Motor neuron (in vitro differentiated cells): ENCODE measurements around the gene TMEM131L. TPM values are rescaled to one million over a fixed set of nuclear protein-coding genes. Genes with fewer than 3 reads are reported as not detected.
"Not testable (repeated sequence)": the region's sequence is repeated elsewhere in the genome, so short reads cannot be mapped to it uniquely, and the experiment has no call there.

Experiments
- ATAC-seq, 8 experiments: fragments of 200-7000 bp; cut with Tn5 transposase; replicated peaks in 6 of 8; 2 replicates each; pipeline ENCODE4 v1.8.0; 2021; ENCODE audit warnings: mild to moderate bottlenecking in 8 of 8, moderate library complexity in 8 of 8
- H3K27ac ChIP-seq, 2 donors: fragments of 250-450 bp; sonication (Bioruptor Pico); 2 replicates each; pipeline ENCODE4 v1.9.0; 2021; ENCODE audit warnings: antibody characterized with exemption in 2 of 2, mild to moderate bottlenecking in 2 of 2, moderate library complexity in 1 of 2
- H3K4me1 ChIP-seq, 2 donors: fragments of 250-450 bp; sonication (Bioruptor Pico); replicated peaks in 1 of 2; 2 replicates each; pipeline ENCODE4 v1.6.1; 2021; ENCODE audit warnings: antibody characterized with exemption in 2 of 2, mild to moderate bottlenecking in 2 of 2, moderate library complexity in 1 of 2
- H3K4me3 ChIP-seq, 5 donors: fragments of 250-450 bp; sonication (Bioruptor Pico); 2 replicates each; pipeline ENCODE4 v1.9.0; 2021; ENCODE audit warnings: antibody characterized with exemption in 5 of 5, mild to moderate bottlenecking in 5 of 5, moderate library complexity in 4 of 5
- WGBS, 10 experiments: fragments of 450-650 bp; shearing (Covaris generic); methylation state at CpG; one replicate each; pipeline ENCODE4 v1.0.0; 2022; 5-methylcytosine and 5-hydroxymethylcytosine counted together
- in situ Hi-C, 9 experiments: fragments of 400-800 bp; cut with MboI; loops; one replicate each; pipeline ENCODE4 v1.15.0; 2021; ENCODE audit warnings: low sequenced_read_pairs in 9 of 9, low pct_unique_long_range_greater_than_20kb in 2 of 9; ENCODE audit not compliant: unreplicated experiment in 9 of 9
- total RNA-seq, 8 experiments: library from RNA; unstranded; fragments of 300-600 nt; gene quantifications; 2 replicates each; pipeline versions ENCODE4 v1.2.3 to v1.2.4, GENCODE V29; 2022

The TMEM131L gene
- total RNA-seq, 8 experiments from 2014 or later: 2.0 to 47.7 (median 8.5) TPM

GRCh38 chr4:153451911-153452657 lies 14.1 kb upstream of the TMEM131L start:
- in situ Hi-C loops: no loop called here
- H3K4me1 ChIP-seq: no peaks in the 10 kb centered on the region
- no peak overlapping the region for H3K4me3 ChIP-seq
- 40 to 100% (median 84%) methylated on average over 1 to 13 of the region's 27 CpGs for WGBS, 10 experiments
- ATAC-seq: peak in 1 of 8 experiments; percentile 57
- H3K27ac ChIP-seq: no peak overlapping the region

- in situ Hi-C loops: no loop called here
- no peak overlapping the region for H3K27ac ChIP-seq
- no peak for ATAC-seq
- H3K4me1 ChIP-seq: no peaks in the 10 kb centered on the region
- H3K4me3 ChIP-seq: no peak overlapping the region
- 40% methylated on average over 1 of the region's 4 CpGs; no CpG with 5 or more reads in 9 of the 10 experiments for WGBS, 10 experiments
Measured at GRCh38 chr4:153452658-153453378, 13.3 kb upstream of the TMEM131L start.

GRCh38 chr4:153453402-153453801 lies 12.8 kb upstream of the TMEM131L start:
- no peak overlapping the region for H3K4me3 ChIP-seq
- in situ Hi-C loops: no loop called here
- no peaks in the 10 kb centered on the region for H3K4me1 ChIP-seq
- 86 to 90% (median 87%) methylated on average over 3 to 6 of the region's 8 CpGs; no CpG with 5 or more reads in 6 of the 10 experiments for WGBS, 10 experiments
- no peak for ATAC-seq
- H3K27ac ChIP-seq: no peak overlapping the region

- WGBS, 10 experiments: 20 to 88% (median 63%) methylated on average over 1 of the region's 1 CpG; no CpG with 5 or more reads in 3 of the 10 experiments
- in situ Hi-C loops: no loop called here
- ATAC-seq: no peak
- no peak overlapping the region for H3K4me3 ChIP-seq
- no peak overlapping the region for H3K27ac ChIP-seq
- H3K4me1 ChIP-seq: no peaks in the 10 kb centered on the region
Measured at GRCh38 chr4:153458969-153459368, 7.2 kb upstream of the TMEM131L start.

GRCh38 chr4:153461549-153461948 lies 4.6 kb upstream of the TMEM131L start:
- H3K4me3 ChIP-seq, in situ Hi-C loops, H3K4me1 ChIP-seq, ATAC-seq, H3K27ac ChIP-seq: not testable (repeated sequence)
- no CpG with 5 or more reads among the region's 4 CpGs for WGBS, 10 experiments

- ATAC-seq: no peak
- in situ Hi-C loops: no loop called here
- H3K27ac ChIP-seq: no peak overlapping the region
Measured at GRCh38 chr4:153464068-153464467, 2.1 kb upstream of the TMEM131L start.

GRCh38 chr4:153465140-153465539 lies 1.0 kb upstream of the TMEM131L start:
- Histone ChIP-seq H3K4me1 (peaks cover 11 to 15% of the 10 kb centered on the region in 2 donors), H3K4me3 (peak overlapping the region; percentile 59 to 91 (median 76)), H3K27ac (no peak overlapping the region)
- no peak for ATAC-seq
- WGBS, 10 experiments: 41 to 100% (median 62%) methylated on average over 1 to 4 of the region's 4 CpGs; no CpG with 5 or more reads in 2 of the 10 experiments
- in situ Hi-C loops: no loop called here

More at GRCh38 chr4:153464068-153464467, 2.1 kb upstream of the TMEM131L start:
- peaks cover 11 to 15% of the 10 kb centered on the region in 2 donors for H3K4me1 ChIP-seq
- 14 to 86% (median 50%) methylated on average over 1 of the region's 1 CpG; no CpG with 5 or more reads in 2 of the 10 experiments for WGBS, 10 experiments
- no peak overlapping the region for H3K4me3 ChIP-seq

- H3K27ac ChIP-seq: peak overlapping the region; percentile 58 to 71
- H3K4me3 ChIP-seq: peak overlapping the region; percentile 59 to 91 (median 76)
- peaks cover 11 to 15% of the 10 kb centered on the region in 2 donors for H3K4me1 ChIP-seq
- in situ Hi-C loops: no loop called here
- peak; percentile 21 to 70 (median 42) for ATAC-seq
- WGBS, 10 experiments: 0 to 16% (median 2%) methylated on average over 3 to 19 of the region's 31 CpGs; no CpG with 5 or more reads in 1 of the 10 experiments
Measured at GRCh38 chr4:153465615-153466080, 512 bp upstream of the TMEM131L start.

GRCh38 chr4:153466949-153467896 lies 1.1 kb downstream of the TMEM131L start:
- WGBS, 10 experiments: 0 to 59% (median 24%) methylated on average over 1 to 11 of the region's 43 CpGs
- H3K4me3 ChIP-seq: peak overlapping the region; percentile 59 to 91 (median 76)
- H3K4me1 ChIP-seq: peaks cover 11 to 15% of the 10 kb centered on the region in 2 donors
- peak overlapping the region; percentile 58 to 71 for H3K27ac ChIP-seq
- ATAC-seq: peak in 7 of 8 experiments; percentile 1 to 12 (median 4)
- in situ Hi-C loops: no loop called here

- in situ Hi-C loops: no loop called here
- peak overlapping the region in 4 of 5 donors; percentile 59 to 91 (median 70) for H3K4me3 ChIP-seq
- 0 to 67% (median 23%) methylated on average over 1 to 4 of the region's 4 CpGs; no CpG with 5 or more reads in 1 of the 10 experiments for WGBS, 10 experiments
- H3K4me1 ChIP-seq: peaks cover 11 to 15% of the 10 kb centered on the region in 2 donors
- no peak overlapping the region for H3K27ac ChIP-seq
- no peak for ATAC-seq
Measured at GRCh38 chr4:153467897-153468262, 1.7 kb downstream of the TMEM131L start.

- peak overlapping the region in 1 of 5 donors; percentile 91 for H3K4me3 ChIP-seq
- in situ Hi-C loops: no loop called here
- WGBS, 10 experiments: 71 to 100% (median 88%) methylated on average over 1 of the region's 1 CpG; no CpG with 5 or more reads in 3 of the 10 experiments
Measured at GRCh38 chr4:153468587-153468986, 2.4 kb downstream of the TMEM131L start.

GRCh38 chr4:153469031-153469430 lies 2.9 kb downstream of the TMEM131L start:
- in situ Hi-C loops: no loop called here
- WGBS, 10 experiments: 0 to 100% (median 94%) methylated on average over 1 to 2 of the region's 2 CpGs; no CpG with 5 or more reads in 3 of the 10 experiments
- Histone ChIP-seq H3K27ac (no peak overlapping the region), H3K4me1 (peaks cover 11 to 15% of the 10 kb centered on the region in 2 donors), H3K4me3 (no peak overlapping the region)
- ATAC-seq: no peak

More at GRCh38 chr4:153468587-153468986, 2.4 kb downstream of the TMEM131L start:
- no peak for ATAC-seq
- Histone ChIP-seq H3K4me1 (peaks cover 11 to 15% of the 10 kb centered on the region in 2 donors), H3K27ac (no peak overlapping the region)
